ENCODE data around the gene OTUB2. TPM values are rescaled to one million over a fixed set of nuclear protein-coding genes. Genes with fewer than 3 reads are reported as not detected.
"Not testable (repeated sequence)": the region's sequence is repeated elsewhere in the genome, so short reads cannot be mapped to it uniquely, and the experiment has no call there.

The OTUB2 gene
- total RNA-seq, 1 experiment from 2014 or later = 1.2 TPM

DNA sequence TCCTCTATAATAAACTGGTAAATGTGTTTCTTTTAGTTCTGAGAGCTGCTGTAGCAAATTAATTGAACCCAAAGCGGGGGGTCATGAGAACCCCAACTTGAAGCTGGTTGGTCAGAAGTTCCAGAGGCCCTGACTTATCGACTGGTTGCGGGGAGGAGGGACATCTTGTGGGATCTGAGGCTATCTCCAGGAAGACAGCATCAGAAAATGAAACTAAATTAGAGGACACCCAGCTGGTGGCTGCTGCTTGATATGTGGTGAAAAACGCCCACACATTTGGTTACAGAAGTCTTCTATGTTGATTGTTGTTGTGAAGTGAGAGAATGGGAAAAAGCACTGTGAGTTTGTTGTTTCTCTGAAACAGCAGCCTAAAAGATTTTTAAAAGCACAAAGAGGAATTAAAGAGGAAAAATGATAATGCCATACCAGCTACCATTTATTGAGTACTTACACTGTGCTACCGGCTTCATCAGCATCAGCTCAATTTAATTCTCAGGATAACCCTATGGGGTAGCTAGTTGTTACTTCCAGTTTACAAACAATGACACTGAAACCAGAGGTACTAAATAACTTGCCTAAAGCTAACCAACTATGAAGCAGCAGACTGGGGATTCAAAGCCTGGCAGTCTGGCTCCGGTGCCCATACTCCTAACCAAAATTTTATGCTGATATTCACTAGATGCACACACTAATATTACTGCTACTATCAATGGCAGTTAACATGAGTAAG, 30.6 kb downstream of the OTUB2 start:
- DNase-seq (ENCODE audit: low spot score) = no peak

DNA sequence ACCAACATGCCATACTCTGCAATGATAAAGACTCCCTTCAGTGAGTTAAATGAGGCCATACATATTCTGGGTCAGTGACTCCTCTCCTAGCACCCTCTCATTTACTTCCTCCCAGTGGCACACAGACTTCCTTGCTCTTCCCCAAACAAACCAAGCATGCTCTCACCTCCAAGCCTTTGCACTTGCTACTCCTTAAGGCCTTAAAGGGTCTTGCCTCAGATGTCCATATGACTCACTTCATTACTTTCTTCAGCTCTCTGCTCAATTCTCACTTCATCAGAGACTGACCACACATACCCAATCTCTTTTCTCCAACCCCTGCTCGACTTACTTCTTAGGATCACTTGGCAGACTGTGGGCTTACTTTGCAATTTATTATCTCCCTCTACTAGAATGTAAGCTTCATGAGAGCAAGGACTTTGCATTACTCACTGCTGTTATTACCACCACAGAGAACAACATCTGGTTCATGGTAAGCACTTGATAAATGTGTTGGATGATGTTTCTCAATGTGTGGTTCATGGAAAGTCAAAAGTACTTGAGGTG, 32.1 kb downstream of the OTUB2 start:
- no peak for DNase-seq (ENCODE audit: low spot score)

DNA sequence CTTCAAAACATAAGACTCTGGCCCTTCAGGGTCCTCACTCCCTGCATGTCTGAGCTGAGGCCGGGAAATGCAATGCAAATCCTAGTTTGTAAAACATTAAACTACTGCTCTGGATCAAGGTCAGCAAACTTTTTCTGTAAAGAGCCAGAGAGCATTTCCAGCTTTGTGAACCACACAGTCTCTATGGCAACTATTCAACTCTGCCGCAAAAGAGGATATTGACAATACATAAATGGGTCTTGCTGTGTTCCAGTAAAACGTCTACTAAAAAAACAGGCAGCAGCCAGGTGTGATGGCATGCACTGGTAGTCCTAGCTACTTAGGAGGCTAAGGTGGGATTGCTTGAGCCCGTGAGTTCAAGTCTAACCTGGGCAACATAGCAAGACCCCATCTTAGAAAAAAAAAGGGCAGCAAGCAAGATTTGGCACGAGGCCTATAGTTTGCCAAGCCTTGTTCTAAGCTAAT, 32.6 kb downstream of the OTUB2 start:
- no peak for DNase-seq (ENCODE audit: low spot score)

DNA sequence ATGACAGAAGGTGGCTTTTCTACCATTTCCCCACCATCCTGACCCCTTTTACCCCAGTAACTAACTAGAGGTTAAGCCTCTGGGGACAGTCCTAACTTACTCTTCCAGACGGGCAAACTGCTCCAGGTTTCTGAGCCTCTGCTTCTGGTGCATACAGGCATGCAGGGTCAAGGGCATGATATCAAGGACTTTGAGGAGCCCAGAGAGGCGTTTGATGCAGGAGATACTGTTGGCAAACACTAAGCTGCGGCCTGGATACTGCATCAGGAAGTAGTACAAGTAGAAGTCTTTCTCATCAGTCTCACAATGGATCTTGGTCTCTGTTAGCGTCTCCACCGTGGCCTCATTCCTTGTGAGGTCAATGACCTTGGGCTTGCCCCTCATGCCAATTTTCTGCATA, 33.9 kb downstream of the OTUB2 start:
- DNase-seq (ENCODE audit: low spot score) = no peak

DNA sequence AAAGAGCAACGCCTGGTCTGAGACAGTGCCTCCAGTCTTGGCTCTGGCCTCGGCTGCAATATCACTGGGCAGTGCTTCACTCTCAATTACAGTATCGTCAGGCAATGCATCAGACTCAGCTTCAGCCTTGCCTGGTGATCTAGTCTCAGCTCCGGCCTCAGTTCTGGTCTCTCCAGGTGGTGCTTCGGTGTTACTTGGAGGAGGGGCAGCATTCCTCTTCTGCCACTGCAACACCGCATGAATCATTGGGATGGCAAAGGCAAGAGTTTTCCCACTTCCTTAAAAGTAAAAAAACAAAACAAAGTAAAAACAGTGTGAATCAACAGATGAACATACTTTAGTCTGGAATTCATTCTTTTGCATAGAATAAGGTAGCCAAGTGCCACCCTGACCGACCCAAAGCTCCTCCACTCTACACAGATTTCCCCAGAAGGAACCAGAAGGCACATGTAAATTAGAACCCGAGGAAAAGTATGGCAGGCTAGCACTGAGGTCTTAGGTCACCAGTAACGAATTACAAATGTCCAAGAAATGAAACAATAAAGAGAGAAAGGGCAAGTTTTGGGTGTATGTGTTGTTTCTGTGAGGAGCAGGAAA, 36.3 kb downstream of the OTUB2 start:
- peak; percentile 68 for DNase-seq (ENCODE audit: low spot score)

DNA sequence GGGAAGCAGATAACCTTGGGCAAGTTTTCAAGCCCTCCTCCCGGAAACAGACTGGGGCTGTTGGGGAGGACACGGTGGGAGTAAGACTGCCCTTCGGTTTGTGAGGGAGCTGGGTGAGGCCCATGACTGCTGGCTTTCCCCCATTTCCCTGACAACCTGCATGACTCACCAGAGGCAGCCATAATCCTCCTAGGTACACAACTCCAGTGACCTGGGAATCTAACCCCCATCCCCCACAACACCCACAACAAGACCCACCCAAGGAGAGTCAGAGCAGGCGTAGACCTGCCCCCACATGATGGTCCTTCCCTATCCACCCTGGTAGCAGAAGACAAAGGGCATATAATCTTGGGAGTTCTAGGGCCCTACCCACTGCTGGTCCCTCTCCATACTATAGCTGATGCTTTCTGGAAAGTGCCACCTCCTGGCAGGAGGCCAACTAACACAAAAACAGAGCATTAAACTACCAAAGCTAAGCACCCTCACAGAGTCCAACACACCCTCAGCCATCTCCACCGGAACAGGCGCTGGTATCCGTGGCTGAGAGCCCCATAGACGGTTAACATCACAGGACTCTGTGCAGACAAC, 40.0 kb downstream of the OTUB2 start:
- peak; percentile 29 for DNase-seq (ENCODE audit: low spot score)

DNA sequence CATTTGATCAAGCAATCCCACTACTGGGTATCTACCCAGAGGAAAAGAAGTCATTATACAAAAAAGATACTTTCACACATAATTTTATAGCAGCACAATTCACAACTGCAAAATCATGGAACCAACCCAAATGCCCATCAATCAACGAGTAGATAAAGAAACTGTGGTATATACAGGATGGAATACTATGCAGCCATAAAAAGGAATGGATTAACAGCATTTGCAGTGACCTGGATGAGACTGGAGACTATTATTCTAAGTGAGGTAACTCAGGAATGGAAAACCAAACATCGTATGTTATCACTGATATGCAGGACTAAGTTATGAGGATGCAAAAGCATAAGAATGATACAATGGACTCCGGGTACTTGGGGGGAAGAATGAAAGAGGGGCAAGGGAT, 45.9 kb downstream of the OTUB2 start:
- DNase-seq (ENCODE audit: low spot score) = not testable (repeated sequence)

DNA sequence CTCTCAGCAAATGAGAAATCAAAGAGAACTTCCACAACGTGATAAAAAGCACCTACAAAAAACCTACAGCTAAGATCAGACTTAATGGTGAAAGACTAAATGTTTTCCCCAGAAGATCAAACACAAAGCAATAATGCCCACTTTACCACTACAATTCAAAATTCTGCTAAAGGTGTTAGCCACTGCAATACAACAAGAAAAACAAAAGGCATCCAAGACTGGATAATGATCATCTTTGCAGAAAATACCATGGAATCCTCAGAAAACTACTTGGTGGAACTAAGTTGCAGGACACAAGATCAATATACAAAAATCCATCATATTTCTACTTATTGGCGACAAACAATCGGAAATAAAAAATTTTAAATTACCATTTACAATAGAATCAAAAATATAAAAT, 48.4 kb downstream of the OTUB2 start:
- no peak for DNase-seq (ENCODE audit: low spot score)

DNA sequence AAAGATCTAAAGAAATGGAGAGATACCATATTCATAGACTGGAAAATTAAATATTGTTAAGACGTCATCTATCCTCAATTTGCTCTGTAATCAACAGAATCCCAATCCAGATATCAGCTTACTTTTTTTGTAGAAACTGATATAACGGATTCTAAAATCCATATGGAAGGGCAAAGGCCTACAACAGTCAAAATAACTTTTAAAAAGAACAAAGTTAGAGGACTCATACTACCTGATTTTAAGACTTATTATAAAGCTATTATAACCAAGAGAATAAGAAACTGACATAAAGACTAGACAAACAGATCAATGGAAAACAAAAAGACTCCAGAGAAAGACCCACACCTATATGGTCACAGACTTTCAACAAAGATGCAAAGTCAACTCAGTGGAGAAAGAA, 48.9 kb downstream of the OTUB2 start:
- no peak for DNase-seq (ENCODE audit: low spot score)

DNA sequence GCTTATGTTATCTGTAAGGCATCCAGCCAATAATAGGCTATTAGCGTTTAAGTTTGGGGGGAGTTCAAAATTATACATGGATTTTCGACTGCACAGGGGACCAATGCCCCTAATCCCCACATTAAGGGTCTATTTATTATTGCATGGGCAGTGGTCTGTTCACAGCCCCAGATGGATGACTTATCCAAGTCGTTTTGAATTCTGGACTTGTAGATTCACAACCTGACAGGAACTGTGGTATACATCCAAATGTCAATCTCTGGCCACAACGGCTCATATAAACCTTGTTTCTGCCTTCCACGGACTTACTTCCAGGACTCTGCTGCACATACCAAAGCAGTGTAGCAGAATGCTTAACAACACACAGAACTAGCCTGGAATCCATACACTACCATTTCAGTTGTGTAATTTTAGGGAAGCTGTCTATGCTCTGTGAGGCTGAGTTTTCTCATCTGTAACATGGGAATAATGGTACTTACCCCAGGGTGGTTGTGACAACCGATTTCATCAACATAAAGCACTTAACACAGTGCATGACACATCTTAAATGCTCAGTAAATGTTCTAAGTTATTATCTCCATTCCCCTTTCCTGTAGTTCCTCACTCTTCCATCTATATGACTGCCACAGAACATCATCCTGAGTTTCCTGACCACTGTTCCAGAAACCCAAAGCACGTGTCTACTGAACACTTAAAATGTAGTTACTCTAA, 51.1 kb downstream of the OTUB2 start:
- DNase-seq (ENCODE audit: low spot score) = no peak

DNA sequence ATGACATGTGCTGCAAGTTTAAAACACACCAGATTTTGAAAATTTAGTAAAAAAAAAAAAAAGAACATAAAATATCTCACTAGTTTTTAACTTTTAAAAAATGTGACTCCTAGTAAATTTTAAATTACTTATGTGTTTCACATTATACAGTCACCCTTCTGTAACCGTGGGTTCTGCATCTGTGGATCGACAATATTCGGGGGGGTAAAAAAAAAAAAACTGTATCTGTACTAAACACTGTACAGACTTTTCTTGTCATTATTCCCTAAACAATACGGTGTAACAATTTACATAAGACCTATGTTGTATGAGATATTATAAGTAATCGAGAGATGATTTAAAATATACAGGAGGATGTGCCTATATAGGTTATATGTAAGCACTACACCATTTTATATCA, 51.7 kb downstream of the OTUB2 start:
- no peak for DNase-seq (ENCODE audit: low spot score)

DNA sequence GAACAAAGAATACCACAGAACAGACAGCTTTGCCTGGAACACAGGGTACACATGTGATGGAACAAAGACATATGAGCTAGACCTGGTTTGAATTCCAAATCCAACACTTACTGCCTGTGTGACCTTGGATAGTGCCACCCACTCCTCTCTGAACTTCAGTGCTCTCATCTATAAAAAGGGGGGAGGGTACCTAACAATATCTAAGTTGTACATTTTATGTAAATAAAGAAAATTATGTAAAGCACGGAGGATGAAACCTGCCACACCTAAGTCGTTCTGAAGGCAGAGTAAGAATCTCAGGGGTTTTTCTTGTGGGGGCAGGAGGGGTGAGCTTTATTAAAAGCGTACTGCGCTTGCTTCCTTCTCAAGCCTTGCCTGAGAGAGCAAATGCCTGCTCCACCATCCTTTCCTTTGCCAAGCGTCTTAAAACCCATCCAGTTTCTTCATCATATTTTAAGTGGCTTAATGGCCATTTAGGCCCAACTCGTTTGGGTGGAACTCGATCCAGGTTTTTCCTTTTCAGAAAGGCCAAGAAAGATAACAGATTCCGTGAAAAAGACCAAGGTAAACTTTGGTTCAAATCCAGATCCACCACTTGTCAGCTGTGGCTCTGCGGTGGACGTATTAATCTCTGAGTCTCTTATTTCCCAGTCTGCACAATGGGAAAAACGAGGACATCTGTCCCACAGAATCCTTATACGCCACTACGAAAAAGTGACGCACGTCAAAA, 53.9 kb downstream of the OTUB2 start:
- no peak for DNase-seq (ENCODE audit: low spot score)

DNA sequence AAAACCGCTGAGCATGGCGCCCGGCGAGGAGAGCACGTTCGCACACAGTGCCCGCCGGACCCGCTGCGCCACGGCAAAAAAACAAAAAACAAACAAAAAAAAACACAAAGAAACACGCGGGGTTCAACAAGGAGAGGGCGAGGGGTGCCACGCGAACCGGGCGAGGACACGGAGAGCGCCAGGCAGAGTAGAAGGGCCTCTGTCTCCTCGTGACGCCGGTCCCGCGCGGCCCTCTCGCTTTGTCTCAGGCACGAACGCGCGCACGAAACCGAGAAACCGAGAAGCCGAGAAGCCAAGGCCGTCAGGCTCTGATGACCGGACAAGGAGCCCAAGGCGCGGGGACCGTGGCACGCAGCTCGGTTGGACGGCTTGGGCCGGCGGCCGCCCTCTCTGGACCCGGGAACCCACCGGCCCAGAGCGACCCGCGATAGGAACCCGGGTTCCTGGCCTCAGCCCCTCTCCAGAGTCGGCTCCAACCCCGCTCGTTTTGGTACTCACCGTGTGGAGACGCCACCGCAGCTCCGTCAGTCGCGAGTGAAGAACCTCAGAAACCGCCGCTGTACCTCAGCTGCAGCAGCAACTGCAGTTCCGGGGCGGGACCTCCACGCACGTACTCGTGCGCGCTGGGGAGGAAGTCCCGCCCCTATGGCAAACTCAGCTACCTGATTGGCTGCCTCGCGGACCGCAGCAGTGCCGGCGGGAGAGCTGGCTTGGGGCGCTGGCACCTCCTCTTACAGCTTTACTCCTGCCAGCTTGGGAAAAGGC, 54.7 kb downstream of the OTUB2 start, which contains the start of the genes DDX24 and IFI27L1:
Gene DDX24, minus strand, starts transcription at position 582 of the 765 bp plus-strand sequence. CDS start 1,460 bp downstream, outside the sequence.
Gene IFI27L1, plus strand, starts transcription at position 690 of the 765 bp plus-strand sequence. CDS start 15,628 bp downstream, outside the sequence.
- DNase-seq (ENCODE audit: low spot score) = peak; percentile 77

DNA sequence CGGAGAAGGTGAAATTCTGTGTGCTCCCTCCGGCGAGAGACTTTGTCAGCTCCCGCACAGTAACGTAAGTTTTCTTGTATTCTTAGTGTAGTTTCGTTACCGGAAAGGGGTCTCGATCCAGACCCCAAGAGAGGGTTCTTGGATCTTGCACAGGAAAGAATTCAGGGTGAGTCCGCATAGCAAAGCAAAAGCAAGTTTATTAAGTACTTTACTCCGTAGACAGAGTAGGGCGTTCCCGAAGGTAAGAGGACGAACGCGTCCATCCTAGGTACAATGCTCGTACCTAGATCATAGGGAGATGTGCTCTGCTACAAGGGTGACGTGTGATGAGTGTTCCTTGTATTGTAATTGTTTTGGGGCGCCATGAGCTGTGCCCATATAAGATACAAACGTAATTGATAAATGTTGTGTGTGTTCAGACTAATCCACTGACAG, 55.3 kb downstream of the OTUB2 start:
- no peak for DNase-seq (ENCODE audit: low spot score)

DNA sequence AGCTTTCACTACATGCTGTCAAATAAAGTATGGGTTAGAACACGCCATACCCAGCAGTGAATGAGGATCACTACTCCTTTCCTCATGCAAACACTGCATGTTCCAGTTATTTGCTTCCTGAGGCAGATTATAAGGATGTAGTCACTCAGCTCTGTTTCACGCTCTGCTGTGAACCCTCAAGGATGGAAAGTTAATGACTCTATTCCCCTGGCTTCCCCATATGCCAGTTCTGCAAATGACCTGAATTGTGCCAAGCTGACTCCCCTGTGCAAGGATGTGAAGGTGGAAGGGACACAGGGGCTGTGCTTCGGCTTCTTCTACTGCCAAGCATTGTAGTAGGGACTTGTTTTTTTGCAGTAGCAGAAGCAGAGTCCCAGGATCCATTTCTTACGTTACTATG, 61.8 kb downstream of the OTUB2 start:
- no peak for DNase-seq (ENCODE audit: low spot score)

DNA sequence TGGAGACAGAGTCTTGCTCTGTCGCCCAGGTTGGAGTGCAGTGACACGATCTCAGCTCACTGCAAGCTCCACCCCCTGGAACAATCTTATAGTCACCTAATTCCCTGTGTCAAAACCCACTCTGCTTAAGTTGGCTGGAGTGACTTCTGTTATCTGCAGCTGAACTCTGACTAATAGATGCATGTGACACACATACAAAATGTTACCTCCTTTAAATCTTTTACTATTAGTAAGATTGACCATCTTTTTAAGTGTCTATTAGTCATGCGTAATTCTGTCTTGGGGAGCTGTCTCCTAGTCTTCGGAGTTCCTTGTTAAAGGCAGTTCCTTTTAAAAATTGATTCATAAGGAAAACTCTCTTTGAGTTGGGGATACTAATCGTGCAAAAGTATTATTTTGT, 62.4 kb downstream of the OTUB2 start:
- DNase-seq (ENCODE audit: low spot score) = peak; percentile 48

DNA sequence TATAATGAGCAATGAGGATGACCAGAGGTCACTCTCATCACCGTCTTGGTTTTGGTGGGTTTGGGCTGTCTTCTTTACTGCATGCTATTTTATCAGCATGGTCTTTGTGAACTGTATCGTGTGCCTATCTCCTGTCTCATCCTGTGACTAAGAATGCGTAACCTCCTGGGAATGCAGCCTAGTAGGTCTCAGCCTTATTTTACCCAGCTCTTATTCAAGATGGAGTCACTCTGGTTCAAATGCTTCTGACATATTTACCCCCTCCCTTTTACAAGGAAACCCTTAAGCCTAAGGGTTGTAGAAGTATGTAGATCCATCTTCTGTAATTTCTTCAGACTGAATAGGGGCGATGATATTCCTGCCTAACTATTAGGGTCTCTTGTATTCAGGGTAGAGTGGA, 63.3 kb downstream of the OTUB2 start:
- DNase-seq (ENCODE audit: low spot score) = peak; percentile 27

DNA sequence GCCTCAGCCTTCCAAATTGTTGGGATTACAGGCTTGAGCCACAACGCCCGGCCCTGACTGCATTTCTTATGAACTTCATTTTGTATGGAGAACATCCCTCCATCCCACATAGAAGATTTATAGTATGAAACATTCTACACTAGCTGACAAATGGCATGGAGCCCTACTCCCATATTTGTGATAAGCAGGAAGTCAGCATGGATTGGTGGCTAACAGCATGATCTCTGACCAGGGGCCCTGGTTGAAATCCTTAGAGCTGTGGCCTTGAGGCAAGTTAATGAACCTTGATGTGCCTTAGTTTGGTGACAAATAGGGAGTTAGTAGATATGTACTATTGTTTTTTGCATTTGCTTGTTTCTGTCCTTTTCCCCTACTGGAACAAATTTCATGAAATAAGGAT, 67.3 kb downstream of the OTUB2 start:
- DNase-seq (ENCODE audit: low spot score) = no peak

DNA sequence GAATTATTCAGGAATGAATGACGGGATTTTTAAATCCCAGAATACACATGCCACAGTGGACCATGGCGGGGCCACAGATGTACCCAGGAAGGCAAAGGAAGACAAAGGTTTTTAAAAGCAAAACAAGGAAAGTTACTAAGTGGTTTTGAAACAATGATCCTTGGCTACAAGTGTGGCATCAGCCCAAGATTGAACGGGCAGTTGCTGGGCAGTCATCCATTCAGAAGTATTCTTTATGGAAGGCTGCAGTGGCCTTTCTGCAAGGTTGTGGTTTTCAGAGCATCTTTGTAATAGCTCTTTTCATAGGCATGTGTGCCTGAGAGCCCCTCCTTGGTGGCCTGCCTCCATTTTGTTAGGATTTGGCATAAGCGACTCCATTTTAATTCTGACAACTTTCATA, 71.0 kb downstream of the OTUB2 start:
- no peak for DNase-seq (ENCODE audit: low spot score)

Data from A172 (cell line).